Erythroblast (primary cell): ENCODE measurements around the gene SOCS2.

Source experiments
- GATA1 ChIP-seq: IDR thresholded peaks from 2 replicates; pipeline ENCODE4 v1.6.1; 2011; ENCODE audit warnings: low read depth, mild to moderate bottlenecking, control low read depth, low read length, moderate library complexity
- POLR2A ChIP-seq: IDR thresholded peaks from 2 replicates; pipeline ENCODE4 v1.6.1; 2011; ENCODE audit warnings: mild to moderate bottlenecking, low read length

DNA sequence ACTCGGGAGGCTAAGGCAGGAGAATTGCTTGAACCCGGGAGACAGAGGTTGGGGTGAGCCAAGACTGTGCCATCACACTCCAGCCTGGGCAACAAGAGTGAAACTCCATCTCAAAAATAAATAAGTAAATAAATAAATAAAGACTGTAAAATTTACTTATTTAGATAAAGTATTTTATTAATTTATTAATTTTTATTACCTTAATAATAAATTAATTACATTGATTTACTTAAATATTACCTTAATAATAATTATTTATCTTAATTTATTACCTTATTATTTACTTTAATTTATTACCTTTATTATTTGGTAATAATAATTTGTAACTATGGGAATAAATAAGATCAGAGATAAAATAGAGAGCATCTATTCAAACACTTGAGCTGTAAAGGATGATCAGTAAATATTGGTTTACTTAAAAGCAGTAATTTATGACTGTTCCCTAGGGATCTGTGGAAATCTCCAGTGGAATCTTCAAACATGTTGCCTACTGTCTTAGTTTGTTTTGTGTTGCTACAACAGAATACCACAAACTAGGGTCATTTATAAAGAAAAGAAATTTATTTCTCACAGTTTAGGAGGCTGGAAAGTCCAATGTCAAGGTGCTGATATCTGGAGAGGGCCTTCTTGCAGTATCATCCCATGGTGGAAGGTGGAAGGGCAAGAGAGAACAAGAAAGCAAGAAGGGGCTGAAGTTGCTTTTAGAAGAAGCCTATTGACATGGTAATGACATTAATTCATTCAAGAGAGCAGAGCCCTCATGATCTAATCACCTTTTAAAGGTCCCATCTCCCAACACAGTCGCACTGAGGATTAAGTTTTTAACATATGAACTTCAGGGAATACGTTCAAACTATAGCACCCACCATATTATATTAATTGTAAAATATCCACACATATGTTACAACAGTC lies 37.1 kb downstream of the SOCS2 start:
- TF ChIP-seq POLR2A (no peak), GATA1 (no peak)
